ENCODE measurements around the gene SMIM36. TPM values are rescaled to one million over a fixed set of nuclear protein-coding genes. Genes with fewer than 3 reads are reported as not detected.

The SMIM36 gene
- total RNA-seq, 4 donors from 2014 or later, result not detected

- Histone ChIP-seq H3K9me3 (no peaks in the 10 kb centered on the region), H3K4me1 (peaks cover 0 to 10% (median 5%) of the 10 kb centered on the region in 3 donors), H3K4me3 (no peak overlapping the region), H3K36me3 (no peaks in the 10 kb centered on the region), H3K27me3 (no peaks in the 10 kb centered on the region), H3K27ac (no peak overlapping the region)
- TF ChIP-seq POLR2AphosphoS5 (IDR thresholded peaks at IDR 0.05) (no peak), EP300 (IDR thresholded peaks at IDR 0.05) (no peak), POLR2A (IDR thresholded peaks at IDR 0.05) (no peak)
- TF ChIP-seq, protein P1, sequence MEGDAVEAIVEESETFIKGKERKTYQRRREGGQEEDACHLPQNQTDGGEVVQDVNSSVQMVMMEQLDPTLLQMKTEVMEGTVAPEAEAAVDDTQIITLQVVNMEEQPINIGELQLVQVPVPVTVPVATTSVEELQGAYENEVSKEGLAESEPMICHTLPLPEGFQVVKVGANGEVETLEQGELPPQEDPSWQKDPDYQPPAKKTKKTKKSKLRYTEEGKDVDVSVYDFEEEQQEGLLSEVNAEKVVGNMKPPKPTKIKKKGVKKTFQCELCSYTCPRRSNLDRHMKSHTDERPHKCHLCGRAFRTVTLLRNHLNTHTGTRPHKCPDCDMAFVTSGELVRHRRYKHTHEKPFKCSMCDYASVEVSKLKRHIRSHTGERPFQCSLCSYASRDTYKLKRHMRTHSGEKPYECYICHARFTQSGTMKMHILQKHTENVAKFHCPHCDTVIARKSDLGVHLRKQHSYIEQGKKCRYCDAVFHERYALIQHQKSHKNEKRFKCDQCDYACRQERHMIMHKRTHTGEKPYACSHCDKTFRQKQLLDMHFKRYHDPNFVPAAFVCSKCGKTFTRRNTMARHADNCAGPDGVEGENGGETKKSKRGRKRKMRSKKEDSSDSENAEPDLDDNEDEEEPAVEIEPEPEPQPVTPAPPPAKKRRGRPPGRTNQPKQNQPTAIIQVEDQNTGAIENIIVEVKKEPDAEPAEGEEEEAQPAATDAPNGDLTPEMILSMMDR (IDR thresholded peaks at IDR 0.05), result no peak
- 77 to 88% methylated on average over 3 of the region's 3 CpGs for WGBS, 2 donors (ENCODE audit: low coverage in 1 of 2)
- no peak for ATAC-seq
Observed at GRCh38 chr17:55482591-55483389, 28.5 kb downstream of the SMIM36 start.

DNA sequence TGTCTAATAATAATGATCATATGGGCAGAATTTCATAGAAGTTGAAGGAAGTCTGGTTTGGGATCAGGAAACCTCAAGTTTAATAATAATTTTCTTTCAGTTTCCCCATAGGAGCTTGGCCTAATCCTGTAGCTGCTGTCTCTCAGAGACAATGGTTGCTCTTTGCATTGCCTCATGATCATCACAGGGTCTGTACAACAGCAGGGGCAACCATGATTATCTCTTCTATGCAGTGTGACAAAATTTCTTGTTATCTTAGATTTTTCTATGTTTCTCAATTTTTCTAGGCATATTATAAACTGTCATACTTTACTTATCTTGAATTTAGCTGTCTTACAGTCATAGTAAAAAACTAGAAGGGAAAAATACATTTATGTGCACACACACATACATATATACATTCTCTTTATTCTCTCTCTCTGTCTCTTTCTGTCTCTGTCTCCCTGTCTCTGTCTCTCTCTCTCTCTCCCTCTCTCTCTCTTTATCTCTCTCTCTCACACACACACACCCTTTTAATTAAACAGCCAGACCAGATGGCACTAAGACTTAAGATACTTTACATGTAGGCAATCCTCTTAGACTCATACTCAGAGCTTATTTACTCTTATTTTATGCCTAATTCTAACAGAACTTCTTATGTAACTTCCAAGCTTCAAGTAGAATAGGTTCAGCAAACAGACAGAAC, 30.5 kb downstream of the SMIM36 start:
- Histone ChIP-seq H3K4me1 (no peaks in the 10 kb centered on the region), H3K36me3 (no peaks in the 10 kb centered on the region), H3K27me3 (no peaks in the 10 kb centered on the region), H3K9me3 (no peaks in the 10 kb centered on the region), H3K4me3 (no peak overlapping the region), H3K27ac (no peak overlapping the region)
- TF ChIP-seq POLR2A (IDR thresholded peaks at IDR 0.05) (no peak), EP300 (IDR thresholded peaks at IDR 0.05) (no peak), POLR2AphosphoS5 (IDR thresholded peaks at IDR 0.05) (no peak)
- TF ChIP-seq, protein P1 (IDR thresholded peaks at IDR 0.05), result no peak
- no peak for ATAC-seq

DNA sequence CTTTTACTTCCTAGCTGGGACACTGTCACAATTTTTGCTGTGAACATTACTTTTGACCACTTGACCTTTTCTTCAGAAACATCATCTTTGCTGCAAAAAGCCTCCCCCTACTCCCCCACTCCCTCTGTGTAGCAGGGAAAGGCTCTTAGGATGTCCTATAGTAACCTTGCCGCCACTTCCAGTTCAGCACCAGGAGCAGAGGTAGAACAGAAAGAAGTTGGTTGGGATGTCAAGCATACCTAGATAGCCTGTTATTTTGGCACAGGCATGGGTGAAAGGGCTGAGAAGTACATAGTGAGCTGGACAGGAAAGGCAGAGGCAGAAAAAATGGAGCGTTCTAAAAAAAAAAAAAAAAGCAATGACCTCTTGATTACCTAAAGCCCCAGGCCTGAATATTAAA, 31.3 kb downstream of the SMIM36 start:
- H3K27me3 ChIP-seq, result no peaks in the 10 kb centered on the region
- no peaks in the 10 kb centered on the region for H3K36me3 ChIP-seq
- no peak overlapping the region for H3K27ac ChIP-seq
- H3K9me3 ChIP-seq, result no peaks in the 10 kb centered on the region
- TF ChIP-seq EP300 (IDR thresholded peaks at IDR 0.05) (no peak), POLR2A (IDR thresholded peaks at IDR 0.05) (no peak), POLR2AphosphoS5 (IDR thresholded peaks at IDR 0.05) (no peak)
- TF ChIP-seq, protein P1 (IDR thresholded peaks at IDR 0.05), result no peak
- no peak for ATAC-seq
- H3K4me3 ChIP-seq, result no peak overlapping the region
- no peaks in the 10 kb centered on the region for H3K4me1 ChIP-seq
- WGBS, 2 donors (ENCODE audit: low coverage in 1 of 2), result 83% methylated on average over 1 of the region's 2 CpGs; no CpG with 5 or more reads in 1 of the 2 donors

GRCh38 chr17:55478971-55479370, 32.3 kb downstream of the SMIM36 start:
- TF ChIP-seq, protein P1 (IDR thresholded peaks at IDR 0.05), result no peak
- TF ChIP-seq EP300 (IDR thresholded peaks at IDR 0.05) (no peak), POLR2A (IDR thresholded peaks at IDR 0.05) (no peak), POLR2AphosphoS5 (IDR thresholded peaks at IDR 0.05) (no peak)
- WGBS, 2 donors (ENCODE audit: low coverage in 1 of 2), result 100% methylated on average over 1 of the region's 3 CpGs; no CpG with 5 or more reads in 1 of the 2 donors
- no peaks in the 10 kb centered on the region for H3K36me3 ChIP-seq
- H3K4me3 ChIP-seq, result no peak overlapping the region
- no peaks in the 10 kb centered on the region for H3K4me1 ChIP-seq
- no peaks in the 10 kb centered on the region for H3K9me3 ChIP-seq
- no peak for ATAC-seq
- H3K27me3 ChIP-seq, result no peaks in the 10 kb centered on the region
- no peak overlapping the region for H3K27ac ChIP-seq

All from gastroesophageal sphincter (tissue), 4 donors.